Nephron (organoid): ENCODE results near the gene TAF5.
A peak's percentile ranks its signal among the peaks of the same experiment; 100 is the strongest.
"Not testable (repeated sequence)": the region's sequence is repeated elsewhere in the genome, so short reads cannot be mapped to it uniquely, and the experiment has no call there.

Experiments
- H3K27ac Mint-ChIP-seq, 3 experiments: 2 replicates each; pipeline ENCODE4 v1.8.0; 2020; ENCODE audit warnings: mixed read lengths in 3 of 3, mild to moderate bottlenecking in 2 of 3, moderate library complexity in 1 of 3
- H3K27me3 Mint-ChIP-seq: 2 replicates; pipeline ENCODE4 v1.8.0; 2021; ENCODE audit warnings: low read depth, mild to moderate bottlenecking, moderate library complexity, mixed read lengths
- H3K36me3 Mint-ChIP-seq: 2 replicates; pipeline ENCODE4 v1.8.0; 2020; ENCODE audit warnings: low read depth, mixed read lengths
- H3K4me1 Mint-ChIP-seq: 2 replicates; pipeline ENCODE4 v1.8.0; 2020; ENCODE audit warnings: mixed read lengths
- H3K4me3 Mint-ChIP-seq, 3 experiments: 2 replicates each; pipeline ENCODE4 v1.8.0; 2020; ENCODE audit warnings: mild to moderate bottlenecking in 3 of 3, mixed read lengths in 3 of 3, moderate library complexity in 2 of 3
- H3K9me3 Mint-ChIP-seq: 2 replicates; pipeline ENCODE4 v1.8.0; 2020; ENCODE audit warnings: mixed read lengths
- CTCF ChIP-seq, 3 experiments: fragments of 200-600 bp; sonication (generic); IDR thresholded peaks; one replicate each; pipeline ENCODE4 v1.5.0; 2021; ENCODE audit warnings: antibody characterized with exemption in 3 of 3; ENCODE audit not compliant: unreplicated experiment in 3 of 3

Gene TAF5

GRCh38 chr10:103350517-103351260 lies 17.1 kb upstream of the TAF5 start, which contains the start of gene PCGF6:
PCGF6 (minus strand) TSS chr10:103351140; CDS start chr10:103351066, 74 bp downstream.
- Mint-ChIP-seq H3K27me3 (no peaks in the 10 kb centered on the region), H3K4me1 (peaks cover 4% of the 10 kb centered on the region), H3K36me3 (peaks cover 6% of the 10 kb centered on the region), H3K9me3 (no peaks in the 10 kb centered on the region), H3K4me3 (peak within 1 kb of the TSS; percentile 94 to 98 (median 95)), H3K27ac (peak within 1 kb of the TSS; percentile 69 to 98 (median 94))
- no peak for TF ChIP-seq CTCF (IDR thresholded peaks at IDR 0.05; ENCODE audit: unreplicated experiment in 3 of 3)

DNA sequence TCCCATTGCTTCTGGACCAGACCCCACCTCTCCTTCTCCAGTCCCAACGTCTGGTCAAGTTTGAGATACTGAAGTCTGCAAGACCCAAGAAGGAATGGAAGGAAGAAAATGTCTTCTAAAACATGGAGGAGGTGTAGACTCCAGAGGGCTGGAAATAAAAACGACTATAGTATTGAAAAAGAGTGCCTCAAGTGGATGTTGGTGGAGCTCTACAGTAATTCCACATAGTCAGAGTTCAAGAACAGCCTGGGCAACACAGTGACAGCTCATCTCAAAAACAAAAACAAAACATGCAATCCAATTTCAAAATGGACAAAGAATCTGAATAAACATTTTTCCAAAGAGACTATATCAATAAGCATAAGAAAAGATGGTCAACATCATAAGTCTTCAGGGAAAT lies 14.5 kb upstream of the TAF5 start:
- Mint-ChIP-seq H3K4me1 (peaks cover 4% of the 10 kb centered on the region), H3K27me3 (no peaks in the 10 kb centered on the region), H3K9me3 (no peaks in the 10 kb centered on the region), H3K27ac (no peak overlapping the region), H3K4me3 (peak overlapping the region in 1 of 3 experiments; percentile 32), H3K36me3 (peaks cover 2% of the 10 kb centered on the region)
- no peak for TF ChIP-seq CTCF (IDR thresholded peaks at IDR 0.05; ENCODE audit: unreplicated experiment in 3 of 3)

GRCh38 chr10:103354567-103354966 lies 13.2 kb upstream of the TAF5 start:
- not testable (repeated sequence) for H3K27me3 Mint-ChIP-seq, H3K27ac Mint-ChIP-seq, H3K9me3 Mint-ChIP-seq, H3K4me3 Mint-ChIP-seq, H3K4me1 Mint-ChIP-seq, H3K36me3 Mint-ChIP-seq

GRCh38 chr10:103355906-103356599 lies 11.7 kb upstream of the TAF5 start:
- TF ChIP-seq CTCF (IDR thresholded peaks at IDR 0.05; ENCODE audit: unreplicated experiment in 3 of 3): no peak
- Mint-ChIP-seq H3K4me3 (no peak overlapping the region), H3K4me1 (no peaks in the 10 kb centered on the region), H3K27me3 (no peaks in the 10 kb centered on the region), H3K27ac (no peak overlapping the region), H3K36me3 (no peaks in the 10 kb centered on the region), H3K9me3 (no peaks in the 10 kb centered on the region)

- H3K9me3 Mint-ChIP-seq, H3K4me1 Mint-ChIP-seq, H3K36me3 Mint-ChIP-seq, H3K4me3 Mint-ChIP-seq, H3K27me3 Mint-ChIP-seq, H3K27ac Mint-ChIP-seq: not testable (repeated sequence)
These were observed 8.3 kb upstream of the TAF5 start for GRCh38 chr10:103359493-103359892.

DNA sequence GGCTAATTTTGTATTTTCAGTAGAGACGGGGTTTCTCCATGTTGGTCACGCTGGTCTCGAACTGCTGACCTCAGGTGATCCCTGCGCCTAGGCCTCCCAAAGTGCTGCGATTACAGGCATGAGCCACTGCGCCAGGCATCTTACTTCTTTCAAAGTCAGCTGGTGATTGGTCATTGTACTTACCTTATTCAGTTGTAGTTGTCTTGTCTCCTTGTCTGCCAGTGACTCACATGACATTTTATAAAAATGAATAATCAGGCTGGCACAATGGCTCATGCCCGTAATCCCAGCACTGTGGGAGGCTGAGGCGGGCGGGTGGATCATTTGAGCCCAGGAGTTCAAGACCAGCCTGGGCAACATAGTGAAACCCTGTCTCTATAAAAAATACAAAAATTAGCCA lies 7.0 kb upstream of the TAF5 start:
- H3K4me3 Mint-ChIP-seq, H3K27ac Mint-ChIP-seq, H3K27me3 Mint-ChIP-seq, H3K9me3 Mint-ChIP-seq, H3K36me3 Mint-ChIP-seq, H3K4me1 Mint-ChIP-seq: not testable (repeated sequence)

DNA sequence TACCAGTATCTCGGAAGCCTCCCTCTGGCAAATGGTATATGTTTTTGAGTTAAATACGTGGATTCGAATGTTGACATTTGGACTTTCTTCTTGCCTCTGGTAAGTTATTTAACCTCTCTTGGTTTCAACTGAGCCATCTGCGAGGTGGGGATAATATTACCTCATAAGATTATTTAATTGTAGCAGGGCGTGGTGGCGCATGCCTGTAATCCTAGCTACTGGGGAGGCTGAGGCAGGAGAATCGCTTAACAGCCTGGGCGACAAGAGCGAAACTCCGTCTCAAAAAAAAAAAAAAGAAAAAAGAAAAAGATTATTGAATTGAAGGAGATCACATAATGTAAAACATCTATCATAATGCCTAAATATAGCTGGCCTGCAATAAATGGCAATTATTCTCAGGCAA lies 396 bp upstream of the TAF5 start:
- Mint-ChIP-seq H3K9me3 (no peaks in the 10 kb centered on the region), H3K27me3 (no peaks in the 10 kb centered on the region), H3K4me3 (peak overlapping the region; percentile 90 to 95 (median 92)), H3K27ac (peak overlapping the region; percentile 72 to 94 (median 81)), H3K4me1 (peaks cover 10% of the 10 kb centered on the region), H3K36me3 (no peaks in the 10 kb centered on the region)
- no peak for TF ChIP-seq CTCF (IDR thresholded peaks at IDR 0.05; ENCODE audit: unreplicated experiment in 3 of 3)
